Activated naive CD4-positive, alpha-beta T cell treated with anti-CD3 and anti-CD28 coated beads, Interleukin-2, amount 50 U/mL, for 72 hours (primary cell): ENCODE results near the gene KCNK2. TPM values are rescaled to one million over a fixed set of nuclear protein-coding genes. Genes with fewer than 3 reads are reported as not detected.
"Not testable (repeated sequence)": the region's sequence is repeated elsewhere in the genome, so short reads cannot be mapped to it uniquely, and the experiment has no call there.

Source experiments
- ATAC-seq, 2 donors: fragments of 150-1000 bp; cut with Tn5 transposase; 2 replicates each; pipeline ENCODE4 v1.10.0; 2021; ENCODE audit warnings: mild to moderate bottlenecking in 2 of 2, moderate library complexity in 2 of 2
- DNase-seq, 2 donors: peaks; one replicate each; pipeline ENCODE4 v3.0.0; 2021 to 2022; ENCODE audit warnings: low spot score in 2 of 2
- H3K27ac Mint-ChIP-seq, 2 donors: one replicate each; pipeline ENCODE4 v1.8.0; 2022; ENCODE audit warnings: mild to moderate bottlenecking in 2 of 2, mixed read lengths in 2 of 2
- H3K36me3 Mint-ChIP-seq, 2 donors: one replicate each; pipeline ENCODE4 v1.8.0; 2022; ENCODE audit warnings: mixed read lengths in 2 of 2
- H3K9me3 Mint-ChIP-seq, 2 donors: one replicate each; pipeline ENCODE4 v1.8.0; 2022; ENCODE audit warnings: mixed read lengths in 2 of 2
- total RNA-seq, 2 donors: library from RNA; stranded (reverse); gene quantifications; one replicate each; pipeline ENCODE4 v1.2.3, GENCODE V29; 2022

KCNK2 gene
- total RNA-seq, 2 donors from 2014 or later, result not detected

DNA sequence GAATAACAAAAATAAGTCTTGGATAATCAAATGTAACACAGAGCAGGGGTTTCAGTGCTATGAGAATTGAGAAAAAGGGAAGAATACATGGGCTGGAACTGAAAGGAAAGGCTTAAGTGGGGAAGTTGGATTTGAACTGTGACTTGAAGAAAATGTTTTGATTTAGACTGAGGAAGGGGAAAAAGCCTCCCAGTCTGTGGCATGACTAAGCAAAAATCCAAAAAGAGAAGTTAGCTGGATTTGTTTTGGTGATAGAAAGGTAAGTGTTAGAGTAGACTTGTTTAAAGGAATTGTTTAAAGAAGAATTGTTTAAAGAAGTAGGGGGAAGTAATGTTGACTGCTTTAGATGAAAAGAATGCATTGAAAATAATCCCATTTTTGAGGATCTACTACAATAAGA is 46.0 kb downstream of the KCNK2 start:
- DNase-seq (no peak), ATAC-seq (no peak)
- H3K9me3 Mint-ChIP-seq, result peaks cover 0 to 3% of the 10 kb centered on the region in 2 donors
- no peaks in the 10 kb centered on the region for H3K36me3 Mint-ChIP-seq
- no peak overlapping the region for H3K27ac Mint-ChIP-seq

DNA sequence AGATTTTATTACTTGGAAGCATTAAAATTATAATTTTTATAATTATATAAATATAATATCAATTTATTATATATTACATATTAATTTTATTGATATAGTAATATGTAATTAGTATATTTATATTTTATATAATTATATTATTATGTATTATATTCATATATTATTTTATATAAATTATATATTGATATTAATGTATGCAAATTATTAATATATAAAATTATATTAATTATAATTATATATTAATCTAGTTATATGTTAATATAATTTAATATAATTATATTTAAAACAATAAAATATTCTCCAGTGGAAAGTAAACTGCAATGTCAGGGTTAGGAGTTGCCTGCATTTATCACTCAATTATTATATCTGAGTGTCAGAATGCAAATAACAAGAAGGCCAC is 48.8 kb downstream of the KCNK2 start:
- Mint-ChIP-seq H3K9me3 (peaks cover 0 to 3% of the 10 kb centered on the region in 2 donors), H3K36me3 (no peaks in the 10 kb centered on the region), H3K27ac (no peak overlapping the region)
- ATAC-seq (no peak), DNase-seq (no peak)

- Mint-ChIP-seq H3K9me3 (peaks cover 0 to 3% of the 10 kb centered on the region in 2 donors), H3K36me3 (no peaks in the 10 kb centered on the region), H3K27ac (no peak overlapping the region)
- ATAC-seq (no peak), DNase-seq (no peak)
These were observed 49.6 kb downstream of the KCNK2 start for GRCh38 chr1:215132156-215132555.

DNA sequence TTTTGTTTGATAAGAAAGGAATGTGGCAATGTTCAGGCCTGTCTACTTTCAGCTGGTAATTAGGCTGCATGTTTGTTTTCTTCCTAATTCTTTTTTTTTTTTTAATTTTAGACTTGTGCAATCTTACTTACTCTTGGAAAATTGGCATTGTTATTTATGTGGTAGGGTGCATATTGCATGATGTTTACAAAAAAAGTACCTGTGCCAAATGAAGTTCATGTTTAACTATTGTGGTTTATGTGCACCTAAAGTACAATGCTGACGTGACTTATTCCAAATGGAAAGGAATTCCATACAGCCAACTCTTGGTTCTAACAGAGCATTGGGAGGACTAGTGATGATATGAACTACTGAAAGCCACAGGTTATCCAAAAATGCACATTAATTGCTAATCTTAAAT is 51.0 kb downstream of the KCNK2 start:
- Mint-ChIP-seq H3K9me3 (peaks cover 0 to 3% of the 10 kb centered on the region in 2 donors), H3K27ac (no peak overlapping the region), H3K36me3 (no peaks in the 10 kb centered on the region)
- ATAC-seq (no peak), DNase-seq (no peak)

DNA sequence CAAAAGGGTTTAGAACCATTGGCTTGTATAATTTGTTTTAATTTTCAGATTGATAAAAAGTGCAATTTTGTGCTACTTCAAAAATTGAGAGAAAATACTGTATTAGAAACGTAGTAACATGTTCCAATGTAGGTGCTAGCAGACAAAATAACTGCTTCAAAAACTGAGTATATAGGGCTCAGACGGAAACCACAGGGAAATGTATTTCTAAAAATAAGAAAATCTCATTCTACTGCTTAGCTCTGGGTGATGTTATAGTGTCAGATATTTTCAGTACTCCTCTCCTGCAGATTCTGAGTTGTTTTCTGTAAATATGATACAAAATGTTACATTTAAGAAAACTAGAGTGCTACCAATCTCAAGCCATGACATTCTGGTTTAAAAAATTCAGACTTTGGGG is 55.4 kb downstream of the KCNK2 start:
- ATAC-seq (no peak), DNase-seq (no peak)
- Mint-ChIP-seq H3K27ac (no peak overlapping the region), H3K36me3 (no peaks in the 10 kb centered on the region), H3K9me3 (no peaks in the 10 kb centered on the region)

DNA sequence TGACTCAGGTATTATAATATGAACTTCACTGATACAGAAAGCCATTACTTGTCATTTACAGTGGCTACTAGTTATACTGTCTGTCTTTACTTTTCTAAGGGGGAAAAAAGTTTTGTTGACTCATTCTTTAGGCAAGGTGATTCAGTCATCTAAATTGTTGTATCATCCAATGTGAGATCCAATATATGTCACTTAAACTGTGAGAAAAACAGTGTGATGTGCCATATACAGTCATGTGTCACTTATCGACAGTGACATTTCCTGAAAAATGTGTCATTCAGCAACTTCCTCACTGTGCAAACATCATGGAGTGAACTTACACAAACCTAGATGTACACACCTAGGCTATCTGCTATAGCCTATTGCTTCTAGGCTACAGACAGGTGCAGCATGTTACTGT is 57.6 kb downstream of the KCNK2 start:
- peak in 1 of 2 donors; percentile 48 for ATAC-seq
- Mint-ChIP-seq H3K27ac (no peak overlapping the region), H3K9me3 (no peaks in the 10 kb centered on the region)

GRCh38 chr1:215141460-215141859 is 58.9 kb downstream of the KCNK2 start:
- H3K36me3 Mint-ChIP-seq, result no peaks in the 10 kb centered on the region
- H3K9me3 Mint-ChIP-seq, result no peaks in the 10 kb centered on the region

More for the DNA sequence above, 57.6 kb downstream of the KCNK2 start:
- no peaks in the 10 kb centered on the region for H3K36me3 Mint-ChIP-seq
- DNase-seq, result no peak

GRCh38 chr1:215143497-215143896 is 61.0 kb downstream of the KCNK2 start:
- ATAC-seq (no peak), DNase-seq (no peak)
- H3K36me3 Mint-ChIP-seq, result no peaks in the 10 kb centered on the region
- no peaks in the 10 kb centered on the region for H3K9me3 Mint-ChIP-seq
- H3K27ac Mint-ChIP-seq, result no peak overlapping the region

More at GRCh38 chr1:215141460-215141859, 58.9 kb downstream of the KCNK2 start:
- DNase-seq, result no peak
- ATAC-seq, result no peak
- no peak overlapping the region for H3K27ac Mint-ChIP-seq

GRCh38 chr1:215146240-215146975 is 63.9 kb downstream of the KCNK2 start:
- ATAC-seq (no peak), DNase-seq (no peak)
- no peak overlapping the region for H3K27ac Mint-ChIP-seq
- no peaks in the 10 kb centered on the region for H3K9me3 Mint-ChIP-seq
- no peaks in the 10 kb centered on the region for H3K36me3 Mint-ChIP-seq

- Mint-ChIP-seq H3K27ac (no peak overlapping the region), H3K9me3 (no peaks in the 10 kb centered on the region), H3K36me3 (no peaks in the 10 kb centered on the region)
- ATAC-seq (no peak), DNase-seq (no peak)
These were observed 64.5 kb downstream of the KCNK2 start for GRCh38 chr1:215147024-215147423.

GRCh38 chr1:215151841-215152549 is 69.5 kb downstream of the KCNK2 start:
- Mint-ChIP-seq H3K27ac (no peak overlapping the region), H3K36me3 (no peaks in the 10 kb centered on the region), H3K9me3 (no peaks in the 10 kb centered on the region)
- DNase-seq (no peak), ATAC-seq (no peak)

GRCh38 chr1:215156232-215156631 is 73.7 kb downstream of the KCNK2 start:
- no peaks in the 10 kb centered on the region for H3K36me3 Mint-ChIP-seq
- no peak overlapping the region for H3K27ac Mint-ChIP-seq
- ATAC-seq, result no peak
- H3K9me3 Mint-ChIP-seq, result no peaks in the 10 kb centered on the region
- DNase-seq, result no peak

GRCh38 chr1:215160351-215160750 is 77.8 kb downstream of the KCNK2 start:
- peaks cover 8 to 12% of the 10 kb centered on the region in 2 donors for H3K9me3 Mint-ChIP-seq
- no peak for ATAC-seq
- DNase-seq, result no peak

DNA sequence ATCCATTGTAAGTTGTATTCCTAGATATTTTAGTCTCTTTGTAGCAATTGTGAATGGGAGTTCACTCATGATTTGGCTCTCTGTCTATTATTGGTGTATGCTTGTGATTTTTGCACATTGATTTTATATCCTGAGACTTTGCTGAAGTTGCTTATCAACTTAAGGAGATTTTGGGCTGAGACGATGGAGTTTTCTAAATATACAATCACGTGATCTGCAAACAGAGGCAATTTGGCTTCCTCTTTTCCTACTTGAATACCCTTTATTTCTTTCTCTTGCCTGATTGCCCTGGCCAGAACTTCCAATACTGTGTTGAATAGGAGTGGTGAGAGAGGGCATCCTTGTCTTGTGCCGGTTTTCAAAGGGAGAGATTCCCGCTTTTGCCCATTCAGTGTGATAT is 80.6 kb downstream of the KCNK2 start:
- H3K36me3 Mint-ChIP-seq, ATAC-seq, H3K27ac Mint-ChIP-seq, DNase-seq: not testable (repeated sequence)
- peaks cover 8 to 12% of the 10 kb centered on the region in 2 donors for H3K9me3 Mint-ChIP-seq

More at GRCh38 chr1:215160351-215160750, 77.8 kb downstream of the KCNK2 start:
- Mint-ChIP-seq H3K27ac (no peak overlapping the region), H3K36me3 (peaks cover 0 to 8% of the 10 kb centered on the region in 2 donors)

DNA sequence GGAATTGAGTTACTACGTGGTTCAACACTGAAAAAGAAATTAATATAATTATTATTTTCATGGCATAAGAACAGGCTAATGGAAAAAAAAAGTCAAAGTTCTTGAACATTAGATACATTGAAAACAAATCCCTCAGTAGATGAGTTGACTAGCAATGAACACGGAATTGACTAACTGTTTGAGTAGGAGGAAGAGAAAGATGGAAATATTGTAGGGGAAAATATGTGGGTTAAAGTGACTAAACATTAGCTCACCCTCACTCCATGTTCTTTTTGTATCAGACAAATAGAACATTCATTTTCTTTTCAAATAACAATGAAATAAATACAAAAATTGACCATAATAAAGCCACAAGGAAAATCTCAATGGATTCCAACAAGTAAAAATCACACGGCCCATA is 84.3 kb downstream of the KCNK2 start:
- Mint-ChIP-seq H3K27ac (no peak overlapping the region), H3K9me3 (peaks cover 12 to 16% of the 10 kb centered on the region in 2 donors), H3K36me3 (peaks cover 0 to 8% of the 10 kb centered on the region in 2 donors)
- no peak for ATAC-seq
- DNase-seq, result no peak

DNA sequence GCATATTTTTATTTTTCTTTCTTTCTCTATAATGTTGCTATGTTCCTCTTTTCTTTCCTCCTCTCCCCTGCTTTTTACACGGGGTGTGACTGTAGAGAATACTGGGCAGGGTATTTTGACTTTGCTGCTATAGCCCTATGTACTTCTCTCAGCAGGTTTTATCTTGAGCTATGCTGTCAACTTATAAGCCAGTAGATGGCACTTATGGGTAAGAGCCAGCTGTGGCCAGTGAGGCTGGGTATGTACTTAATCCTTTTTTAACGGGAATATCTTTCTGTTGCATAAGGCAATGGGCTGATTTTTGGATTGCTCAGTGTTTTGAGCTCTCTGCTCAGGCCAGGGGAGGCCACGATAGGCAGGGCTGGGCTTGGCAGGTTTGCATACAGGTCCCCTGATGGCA is 99.0 kb downstream of the KCNK2 start:
- no peak overlapping the region for H3K27ac Mint-ChIP-seq
- DNase-seq (no peak), ATAC-seq (no peak)
- H3K36me3 Mint-ChIP-seq, result peaks cover 0 to 11% of the 10 kb centered on the region in 2 donors
- peaks cover 10 to 16% of the 10 kb centered on the region in 2 donors for H3K9me3 Mint-ChIP-seq

GRCh38 chr1:215185067-215185620 is 102.6 kb downstream of the KCNK2 start:
- no peak for DNase-seq
- H3K36me3 Mint-ChIP-seq, result peaks cover 0 to 11% of the 10 kb centered on the region in 2 donors
- H3K27ac Mint-ChIP-seq, result no peak overlapping the region
- H3K9me3 Mint-ChIP-seq, result peaks cover 6 to 16% of the 10 kb centered on the region in 2 donors
- no peak for ATAC-seq
